A673 (cell line): ENCODE measurements around the gene MEAK7. TPM values are rescaled to one million over a fixed set of nuclear protein-coding genes. Genes with fewer than 3 reads are reported as not detected.

Experiments
- BruUV-seq: library from RNA; stranded (reverse); fragments of 400-500 nt; replicated peaks from 2 replicates; lab custom pipeline; 2021; lab: Mats Ljungman, UMichigan
- CTCF ChIA-PET: fragments of 300-600 bp; sonication (Branson Sonifier 250); formaldehyde crosslinking; loops from one replicate; lab custom pipeline; 2022; ENCODE audit warnings: antibody characterized with exemption; lab: Charles Lee
- POLR2A ChIA-PET: fragments of 300-600 bp; sonication (Branson Sonifier 250); formaldehyde crosslinking; loops from one replicate; lab custom pipeline; 2022; ENCODE audit warnings: antibody characterized with exemption; ENCODE audit not compliant: low non-redundant PET; lab: Charles Lee
- DNase-seq: peaks from one replicate; pipeline ENCODE4 v3.0.0-alpha.2; 2015; ENCODE audit warnings: low spot score
- H3K27ac ChIP-seq: fragments of 200-600 bp; sonication (generic); 2 replicates; pipeline ENCODE4 v1.5.1; 2016; ENCODE audit warnings: mixed run types, low read depth, mild to moderate bottlenecking, mixed read lengths, antibody characterized with exemption, low read length; ENCODE audit not compliant: poor library complexity, severe bottlenecking
- H3K27me3 ChIP-seq: fragments of 200-600 bp; sonication (generic); replicated peaks from 2 replicates; pipeline ENCODE4 v1.6.1; 2017; ENCODE audit warnings: mixed run types, low read depth, mild to moderate bottlenecking, mixed read lengths, antibody characterized with exemption, low read length; ENCODE audit not compliant: insufficient read depth, poor library complexity
- H3K36me3 ChIP-seq: fragments of 200-600 bp; sonication (generic); 2 replicates; pipeline ENCODE4 v1.6.1; 2016; ENCODE audit warnings: mixed run types, mild to moderate bottlenecking, mixed read lengths, antibody characterized with exemption, low read length; ENCODE audit not compliant: insufficient read depth, poor library complexity, severe bottlenecking
- H3K4me1 ChIP-seq: fragments of 200-600 bp; sonication (generic); 2 replicates; pipeline ENCODE4 v1.6.1; 2017; ENCODE audit warnings: mixed run types, mild to moderate bottlenecking, mixed read lengths, antibody characterized with exemption, low read length; ENCODE audit not compliant: insufficient read depth, poor library complexity, severe bottlenecking
- H3K4me3 ChIP-seq: fragments of 200-600 bp; sonication (generic); 2 replicates; pipeline ENCODE4 v1.5.1; 2016; ENCODE audit warnings: low read depth, mixed run types, mild to moderate bottlenecking, mixed read lengths, low read length; ENCODE audit not compliant: poor library complexity, severe bottlenecking
- H3K9me3 ChIP-seq: fragments of 200-600 bp; sonication (generic); 2 replicates; pipeline ENCODE4 v1.6.1; 2016; ENCODE audit warnings: mixed run types, low read depth, mild to moderate bottlenecking, mixed read lengths, antibody characterized with exemption, low read length; ENCODE audit not compliant: poor library complexity, severe bottlenecking
- EZH2 ChIP-seq: fragments of 200-600 bp; sonication (generic); IDR thresholded peaks from 2 replicates; pipeline ENCODE4 v1.6.1; 2017; ENCODE audit warnings: borderline replicate concordance, low read depth, mild to moderate bottlenecking, mixed read lengths, antibody characterized with exemption, low read length; ENCODE audit not compliant: poor library complexity, severe bottlenecking
- intact Hi-C: fragments of 100-400 bp; cut with micrococcal nuclease; formaldehyde crosslinking; loops from one replicate; pipeline ENCODE4 v1.10.0; 2022; ENCODE audit not compliant: unreplicated experiment
- total RNA-seq: library from RNA; stranded (reverse); gene quantifications from 2 replicates; pipeline ENCODE4 v1.2.3, GENCODE V29; 2021
- TF ChIP-seq, protein P1 (sequence below): fragments of 300-800, 200-600 bp; sonication (generic); conservative IDR thresholded peaks from 2 replicates; pipeline ENCODE4 v1.5.1; 2017; ENCODE audit warnings: low read depth, mild to moderate bottlenecking, antibody characterized with exemption, low read length, moderate library complexity, mixed read lengths

MEAK7 gene
- total RNA-seq, 1 experiment from 2014 or later = 11.6 TPM

- H3K4me1 ChIP-seq = peaks cover 3% of the 10 kb centered on the region
- POLR2A ChIA-PET = no interaction called here
- no peak overlapping the region for H3K4me3 ChIP-seq
- no peaks in the 10 kb centered on the region for H3K9me3 ChIP-seq
- no peak for DNase-seq
- CTCF ChIA-PET = no interaction called here
- no peaks in the 10 kb centered on the region for H3K27me3 ChIP-seq
- BruUV-seq = no TSS peak
- TF ChIP-seq, protein P1, sequence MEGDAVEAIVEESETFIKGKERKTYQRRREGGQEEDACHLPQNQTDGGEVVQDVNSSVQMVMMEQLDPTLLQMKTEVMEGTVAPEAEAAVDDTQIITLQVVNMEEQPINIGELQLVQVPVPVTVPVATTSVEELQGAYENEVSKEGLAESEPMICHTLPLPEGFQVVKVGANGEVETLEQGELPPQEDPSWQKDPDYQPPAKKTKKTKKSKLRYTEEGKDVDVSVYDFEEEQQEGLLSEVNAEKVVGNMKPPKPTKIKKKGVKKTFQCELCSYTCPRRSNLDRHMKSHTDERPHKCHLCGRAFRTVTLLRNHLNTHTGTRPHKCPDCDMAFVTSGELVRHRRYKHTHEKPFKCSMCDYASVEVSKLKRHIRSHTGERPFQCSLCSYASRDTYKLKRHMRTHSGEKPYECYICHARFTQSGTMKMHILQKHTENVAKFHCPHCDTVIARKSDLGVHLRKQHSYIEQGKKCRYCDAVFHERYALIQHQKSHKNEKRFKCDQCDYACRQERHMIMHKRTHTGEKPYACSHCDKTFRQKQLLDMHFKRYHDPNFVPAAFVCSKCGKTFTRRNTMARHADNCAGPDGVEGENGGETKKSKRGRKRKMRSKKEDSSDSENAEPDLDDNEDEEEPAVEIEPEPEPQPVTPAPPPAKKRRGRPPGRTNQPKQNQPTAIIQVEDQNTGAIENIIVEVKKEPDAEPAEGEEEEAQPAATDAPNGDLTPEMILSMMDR = no peak
- TF ChIP-seq EZH2 = no peak
- intact Hi-C loops = no loop called here
- no peaks in the 10 kb centered on the region for H3K36me3 ChIP-seq
- no peak overlapping the region for H3K27ac ChIP-seq
These were observed 2.4 kb downstream of the MEAK7 start for GRCh38 chr16:84502075-84502474.

DNA sequence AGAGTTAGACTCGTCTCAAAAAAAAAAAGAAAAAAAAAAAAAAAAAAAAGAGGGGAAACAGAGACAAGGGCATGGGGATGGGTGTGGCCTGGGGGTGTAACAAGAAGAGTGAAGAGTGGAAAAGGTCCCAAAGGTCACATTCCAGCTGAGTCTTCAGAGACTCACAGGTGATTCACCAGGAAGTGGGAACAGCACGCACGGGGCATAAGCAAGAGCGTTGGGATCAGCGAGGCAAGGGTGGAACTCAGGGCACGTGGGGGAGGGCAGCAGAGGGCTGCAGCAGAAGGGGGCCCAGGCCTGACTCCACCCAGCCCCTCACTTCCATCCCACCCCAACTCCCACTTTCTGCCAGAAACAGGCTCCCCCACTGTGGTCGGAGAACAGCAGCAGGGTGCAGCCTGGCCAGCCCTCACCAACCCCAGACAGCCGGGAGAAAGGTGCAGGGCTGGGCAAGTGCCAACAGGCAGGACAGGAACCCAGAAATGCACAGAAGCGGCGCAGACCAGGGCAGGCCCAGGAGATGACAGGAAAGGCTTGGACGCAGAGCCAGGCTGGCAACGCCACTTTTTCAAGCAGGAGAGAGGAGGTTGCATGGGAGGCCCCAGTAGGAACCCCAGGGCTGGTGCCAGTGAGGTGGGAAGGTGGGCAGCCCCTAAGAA lies 3.3 kb downstream of the MEAK7 start:
- Histone ChIP-seq H3K27me3 (no peaks in the 10 kb centered on the region), H3K36me3 (no peaks in the 10 kb centered on the region), H3K4me3 (no peak overlapping the region), H3K9me3 (no peaks in the 10 kb centered on the region), H3K27ac (no peak overlapping the region), H3K4me1 (peaks cover 3% of the 10 kb centered on the region)
- ChIA-PET POLR2A (no interaction called here), CTCF (no interaction called here)
- no peak for DNase-seq
- intact Hi-C loops = no loop called here
- BruUV-seq = no TSS peak
- TF ChIP-seq, protein P1 = no peak
- TF ChIP-seq EZH2 = no peak

GRCh38 chr16:84500531-84500930 lies 3.9 kb downstream of the MEAK7 start:
- ChIA-PET CTCF (no interaction called here), POLR2A (no interaction called here)
- intact Hi-C loops = no loop called here
- H3K36me3 ChIP-seq = no peaks in the 10 kb centered on the region
- no peak overlapping the region for H3K27ac ChIP-seq
- H3K27me3 ChIP-seq = no peaks in the 10 kb centered on the region
- H3K4me3 ChIP-seq = no peak overlapping the region
- no peaks in the 10 kb centered on the region for H3K9me3 ChIP-seq
- peaks cover 3% of the 10 kb centered on the region for H3K4me1 ChIP-seq
- TF ChIP-seq EZH2 = no peak
- TF ChIP-seq, protein P1 = no peak
- BruUV-seq = no TSS peak
- DNase-seq = no peak
